D341Med (cell line): ENCODE measurements around the gene POU6F1.
"Not testable (repeated sequence)": the region's sequence is repeated elsewhere in the genome, so short reads cannot be mapped to it uniquely, and the experiment has no call there.

Experiments
- DNase-seq: peaks from one replicate; pipeline ENCODE4 v3.0.0; 2012; ENCODE audit warnings: low spot score

Gene POU6F1

GRCh38 chr12:51217968-51218606, at the start of gene POU6F1:
Gene POU6F1 (minus strand): TSS chr12:51218062. CDS start chr12:51206836, 11,226 bp downstream.
- DNase-seq: peak; percentile 94

- DNase-seq: no peak
Observed at GRCh38 chr12:51265024-51265423, 47.2 kb upstream of the POU6F1 start.

- DNase-seq: no peak
Observed at GRCh38 chr12:51264297-51264696, 46.4 kb upstream of the POU6F1 start.

- no peak for DNase-seq
Observed at GRCh38 chr12:51263341-51263740, 45.5 kb upstream of the POU6F1 start.

GRCh38 chr12:51262758-51263177, 44.9 kb upstream of the POU6F1 start:
- DNase-seq: peak; percentile 67

GRCh38 chr12:51259600-51259999, 41.7 kb upstream of the POU6F1 start:
- DNase-seq: not testable (repeated sequence)

GRCh38 chr12:51254536-51254935, 36.7 kb upstream of the POU6F1 start:
- no peak for DNase-seq

- DNase-seq: no peak
Observed at GRCh38 chr12:51253276-51253675, 35.4 kb upstream of the POU6F1 start.

GRCh38 chr12:51247523-51248206, 29.8 kb upstream of the POU6F1 start:
- DNase-seq: no peak

- DNase-seq: peak; percentile 45
Observed at GRCh38 chr12:51246254-51246853, 28.5 kb upstream of the POU6F1 start.

- DNase-seq: no peak
Observed at GRCh38 chr12:51245476-51246253, 27.8 kb upstream of the POU6F1 start.

GRCh38 chr12:51244269-51244668, 26.4 kb upstream of the POU6F1 start:
- DNase-seq: no peak

- DNase-seq: no peak
Observed at GRCh38 chr12:51242876-51243275, 25.0 kb upstream of the POU6F1 start.

- DNase-seq: no peak
Observed at GRCh38 chr12:51242120-51242519, 24.3 kb upstream of the POU6F1 start.

GRCh38 chr12:51240971-51241370, 23.1 kb upstream of the POU6F1 start:
- DNase-seq: no peak

GRCh38 chr12:51238510-51239334, 20.9 kb upstream of the POU6F1 start, which contains the start of gene DAZAP2:
Gene DAZAP2 (plus strand): TSS chr12:51238826. CDS start chr12:51238908, 82 bp downstream.
- peak; percentile 99 for DNase-seq

GRCh38 chr12:51238037-51238509, 20.2 kb upstream of the POU6F1 start:
- no peak for DNase-seq

- DNase-seq: no peak
Observed at GRCh38 chr12:51234530-51234929, 16.7 kb upstream of the POU6F1 start.

GRCh38 chr12:51232642-51233041, 14.8 kb upstream of the POU6F1 start:
- no peak for DNase-seq

- DNase-seq: no peak
Observed at GRCh38 chr12:51229116-51229809, 11.4 kb upstream of the POU6F1 start.

GRCh38 chr12:51227962-51228361, 10.1 kb upstream of the POU6F1 start:
- DNase-seq: no peak
